HepG2 (cell line): Measurements from ENCODE around the gene POLN. TPM values are rescaled to one million over a fixed set of nuclear protein-coding genes. Genes with fewer than 3 reads are reported as not detected.

ENCODE experiments used
- ATAC-seq: fragments of 200-7000 bp; cut with Tn5 transposase; 3 replicates; pipeline ENCODE4 v1.9.1; 2020; ENCODE audit warnings: mild to moderate bottlenecking, moderate library complexity
- BruUV-seq: library from RNA; stranded (reverse); fragments of 400-500 nt; replicated peaks from 2 replicates; lab custom pipeline; 2021; lab: Mats Ljungman, UMichigan
- CTCF ChIA-PET: fragments of 300-600 bp; formaldehyde crosslinking; extraction: SDS; loops from one replicate; lab custom pipeline; 2021; ENCODE audit warnings: low total read pairs, inconsistent platforms, low intra/inter-chr PET ratio; lab: Yijun Ruan, JAX
- POLR2A ChIA-PET: fragments of 350-600 bp; sonication (Branson Sonifier 250); formaldehyde crosslinking; loops from one replicate; lab custom pipeline; 2020; ENCODE audit warnings: antibody characterized with exemption, inconsistent platforms; lab: Yijun Ruan, JAX
- DNase-seq: peaks from one replicate; pipeline ENCODE4 v3.0.0-alpha.2; 2015; ENCODE audit warnings: low spot score
- FAIRE-seq: peaks from 3 replicates; lab custom pipeline; 2011; peaks lifted over from hg19 to GRCh38; lab: Jason Lieb, UNC
- H2AFZ ChIP-seq: one replicate; pipeline ENCODE4 v1.6.1; 2011; ENCODE audit warnings: low read length, inconsistent platforms
- H3K27ac ChIP-seq: fragments of 300-600 bp; 3 replicates; pipeline ENCODE4 v1.8.0; 2011; ENCODE audit warnings: mixed run types, mild to moderate bottlenecking, mixed read lengths, low read length, inconsistent platforms; ENCODE audit not compliant: insufficient read depth; ENCODE audit errors: extremely low read length
- H3K27me3 ChIP-seq, 2 experiments: fragments of 200-600 bp in 1 of 2; 2 replicates in 1 of 2; 3 replicates in 1 of 2; pipeline versions ENCODE4 v1.6.0 to v1.8.0; 2011; ENCODE audit warnings: low read length in 2 of 2, mild to moderate bottlenecking in 2 of 2, moderate library complexity in 2 of 2, inconsistent platforms in 1 of 2; ENCODE audit not compliant: insufficient read depth in 2 of 2, control insufficient read depth in 1 of 2
- H3K36me3 ChIP-seq, 2 experiments: fragments of 200-600 bp in 1 of 2; replicated peaks in 1 of 2; 2 replicates in 1 of 2; 3 replicates in 1 of 2; pipeline versions ENCODE4 v1.5.1 to v1.8.0; 2011; ENCODE audit warnings: low read length in 2 of 2, inconsistent platforms in 1 of 2; ENCODE audit not compliant: insufficient read depth in 2 of 2, control insufficient read depth in 1 of 2
- H3K4me1 ChIP-seq: 2 replicates; pipeline ENCODE4 v1.5.1; 2012; ENCODE audit warnings: low read length, inconsistent platforms; ENCODE audit not compliant: insufficient read depth
- H3K4me2 ChIP-seq: 2 replicates; pipeline ENCODE4 v1.6.0; 2011; ENCODE audit warnings: low read depth, low read length, inconsistent platforms
- H3K4me3 ChIP-seq, 3 experiments: fragments of 200-600 bp in 1 of 3; sonication (generic), shearing (Covaris generic) in 1 of 3; replicated peaks in 1 of 3; 2 replicates each; pipeline ENCODE4 v1.5.1; 2011 to 2016; ENCODE audit warnings: low read length in 3 of 3, inconsistent platforms in 2 of 3, low read depth in 2 of 3, mild to moderate bottlenecking in 2 of 3, control low read depth in 1 of 3, mixed read lengths in 1 of 3; ENCODE audit not compliant: insufficient read depth in 1 of 3
- H3K79me2 ChIP-seq: one replicate; pipeline ENCODE4 v1.6.1; 2011; ENCODE audit warnings: low read length, inconsistent platforms; ENCODE audit not compliant: insufficient read depth
- H3K9ac ChIP-seq: 2 replicates; pipeline ENCODE4 v1.6.0; 2011; ENCODE audit warnings: mild to moderate bottlenecking, low read depth, low read length, inconsistent platforms; ENCODE audit not compliant: insufficient read depth
- H3K9me3 ChIP-seq: 2 replicates; pipeline ENCODE4 v1.5.1; 2012; ENCODE audit warnings: mild to moderate bottlenecking, low read length
- H4K20me1 ChIP-seq: 2 replicates; pipeline ENCODE4 v1.6.0; 2011; ENCODE audit warnings: inconsistent platforms, mild to moderate bottlenecking, low read length, moderate library complexity; ENCODE audit not compliant: insufficient read depth
- BRD4 ChIP-seq: sonication (generic); formaldehyde crosslinking; IDR thresholded peaks from 2 replicates; pipeline ENCODE4 v1.4.0; 2020; ENCODE audit warnings: missing genetic modification reagents
- HNRNPK ChIP-seq: fragments of 200-400 bp; formaldehyde crosslinking; IDR thresholded peaks from 2 replicates; pipeline ENCODE4 v1.6.1; 2018; ENCODE audit warnings: low read length, low read depth, moderate library complexity, mild to moderate bottlenecking; ENCODE audit not compliant: poor library complexity, severe bottlenecking
- ONECUT2 ChIP-seq: sonication (generic); formaldehyde crosslinking; IDR thresholded peaks from 2 replicates; pipeline ENCODE4 v1.4.0; 2020; ENCODE audit warnings: missing genetic modification reagents
- PAWR ChIP-seq: sonication (generic); formaldehyde crosslinking; IDR thresholded peaks from 2 replicates; pipeline ENCODE4 v1.4.0; 2020; ENCODE audit warnings: missing genetic modification reagents, mild to moderate bottlenecking, borderline replicate concordance
- PCBP1 ChIP-seq: fragments of 200-400 bp; formaldehyde crosslinking; IDR thresholded peaks from 2 replicates; pipeline ENCODE4 v1.6.1; 2017; ENCODE audit warnings: mild to moderate bottlenecking, low read depth, low read length, borderline replicate concordance
- RXRA ChIP-seq: sonication (generic); formaldehyde crosslinking; IDR thresholded peaks from 2 replicates; pipeline ENCODE4 v1.5.1; 2020; ENCODE audit warnings: missing genetic modification reagents
- TGIF2 ChIP-seq: IDR thresholded peaks from 2 replicates; pipeline ENCODE4 v1.6.1; 2016; ENCODE audit warnings: control low read depth, missing compliant biosample characterization
- TRAFD1 ChIP-seq: sonication (generic); formaldehyde crosslinking; IDR thresholded peaks from 2 replicates; pipeline ENCODE4 v1.5.1; 2020; ENCODE audit warnings: missing genetic modification reagents, mild to moderate bottlenecking, borderline replicate concordance
- ZNF281 ChIP-seq: sonication (generic); formaldehyde crosslinking; IDR thresholded peaks from 2 replicates; pipeline ENCODE4 v1.4.0; 2020; ENCODE audit warnings: missing genetic modification reagents, borderline replicate concordance
- ZNF775 ChIP-seq: sonication (generic); formaldehyde crosslinking; IDR thresholded peaks from 2 replicates; pipeline ENCODE4 v1.4.0; 2020; ENCODE audit warnings: missing genetic modification reagents, mild to moderate bottlenecking, moderate library complexity, borderline replicate concordance
- WGBS: methylation state at CpG from one replicate; pipeline ENCODE4 v1.1.6; 2017; ENCODE audit warnings: low lambda C conversion rate; 5-methylcytosine and 5-hydroxymethylcytosine counted together
- in situ Hi-C: cut with HindIII; loops from 2 replicates; pipeline ENCODE4 v1.10.0; 2017; ENCODE audit warnings: low pct_unique_long_range_greater_than_20kb; ENCODE audit not compliant: extremely low pct_ligation_motif_present
- intact Hi-C: fragments of 100-400 bp; cut with micrococcal nuclease; formaldehyde crosslinking; loops from one replicate; pipeline ENCODE4 v1.10.0; 2022; ENCODE audit not compliant: unreplicated experiment
- polyA plus RNA-seq, 8 experiments: library from polyadenylated mRNA; depleted of rRNA in 3 of 8; stranded (reverse) in 7 of 8; unstranded in 1 of 8; fragments of >200 nt; fragmentation: Illumina TruSeq in 4 of 8; extraction: Trizol in 4 of 8; gene quantifications; 2 replicates each; pipeline versions ENCODE4 v1.2.1 to v1.2.3, GENCODE V29; 2011 to 2016; ENCODE audit warnings: low read depth in 4 of 8, missing spikeins in 1 of 8, mixed read lengths in 1 of 8; ENCODE audit not compliant: insufficient read depth in 1 of 8
- total RNA-seq, 5 experiments: library from RNA; depleted of rRNA; stranded (reverse); fragments of >200 nt; fragmentation: Illumina TruSeq; extraction: Trizol; gene quantifications; 2 replicates each; pipeline ENCODE4 v1.2.3, GENCODE V29; 2016; ENCODE audit warnings: low read depth in 1 of 5
- TF ChIP-seq, protein P1 (sequence below): sonication (generic); formaldehyde crosslinking; IDR thresholded peaks from 2 replicates; pipeline ENCODE4 v1.4.0; 2020; ENCODE audit warnings: mild to moderate bottlenecking, missing genetic modification reagents
- TF ChIP-seq, protein P2 (sequence below): sonication (generic); formaldehyde crosslinking; IDR thresholded peaks from 2 replicates; pipeline ENCODE4 v1.4.0; 2020; ENCODE audit warnings: missing genetic modification reagents

POLN gene
- total and polyA plus RNA-seq, 2 of the 13 experiments (the other 11 are each of a cell fraction or from before 2014, with no cell fraction given): 0.93 to 1.5 TPM

DNA sequence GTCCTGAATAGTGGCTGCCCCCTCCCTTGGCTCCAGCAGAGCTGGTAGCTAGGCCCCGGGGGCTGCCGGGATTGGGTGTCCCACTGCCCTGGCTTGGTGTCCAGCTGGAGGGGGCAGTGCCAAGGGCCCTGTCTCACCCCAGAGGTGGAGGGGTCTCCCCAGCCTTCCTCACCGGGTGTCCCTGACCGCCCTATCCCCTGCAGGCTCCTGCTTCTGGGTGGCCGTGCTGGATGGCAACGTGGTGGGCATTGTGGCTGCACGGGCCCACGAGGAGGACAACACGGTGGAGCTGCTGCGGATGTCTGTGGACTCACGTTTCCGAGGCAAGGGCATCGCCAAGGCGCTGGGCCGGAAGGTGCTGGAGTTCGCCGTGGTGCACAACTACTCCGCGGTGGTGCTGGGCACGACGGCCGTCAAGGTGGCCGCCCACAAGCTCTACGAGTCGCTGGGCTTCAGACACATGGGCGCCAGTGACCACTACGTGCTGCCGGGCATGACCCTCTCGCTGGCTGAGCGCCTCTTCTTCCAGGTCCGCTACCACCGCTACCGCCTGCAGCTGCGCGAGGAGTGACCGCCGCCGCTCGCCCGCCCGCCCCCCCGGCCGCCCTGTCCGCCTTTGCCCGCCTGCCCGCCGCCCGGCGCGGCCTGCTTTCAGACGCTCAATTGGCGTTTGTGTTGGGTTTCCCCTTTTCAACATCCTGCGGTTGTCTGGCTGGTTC, 178.2 kb downstream of the POLN start (continued):
- TF ChIP-seq TRAFD1 (CRISPR knock-in tag) (no peak), PAWR (no peak), TGIF2 (CRISPR knock-in tag) (no peak), BRD4 (CRISPR knock-in tag) (no peak), RXRA (no peak), ZNF775 (no peak)

GRCh38 chr4:2062808-2063524, 179.0 kb downstream of the POLN start:
- ChIA-PET POLR2A (no interaction called here), CTCF (no interaction called here)
- BruUV-seq: no TSS peak
- TF ChIP-seq, protein P1, sequence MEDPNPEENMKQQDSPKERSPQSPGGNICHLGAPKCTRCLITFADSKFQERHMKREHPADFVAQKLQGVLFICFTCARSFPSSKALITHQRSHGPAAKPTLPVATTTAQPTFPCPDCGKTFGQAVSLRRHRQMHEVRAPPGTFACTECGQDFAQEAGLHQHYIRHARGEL: no peak
- TF ChIP-seq, protein P2, sequence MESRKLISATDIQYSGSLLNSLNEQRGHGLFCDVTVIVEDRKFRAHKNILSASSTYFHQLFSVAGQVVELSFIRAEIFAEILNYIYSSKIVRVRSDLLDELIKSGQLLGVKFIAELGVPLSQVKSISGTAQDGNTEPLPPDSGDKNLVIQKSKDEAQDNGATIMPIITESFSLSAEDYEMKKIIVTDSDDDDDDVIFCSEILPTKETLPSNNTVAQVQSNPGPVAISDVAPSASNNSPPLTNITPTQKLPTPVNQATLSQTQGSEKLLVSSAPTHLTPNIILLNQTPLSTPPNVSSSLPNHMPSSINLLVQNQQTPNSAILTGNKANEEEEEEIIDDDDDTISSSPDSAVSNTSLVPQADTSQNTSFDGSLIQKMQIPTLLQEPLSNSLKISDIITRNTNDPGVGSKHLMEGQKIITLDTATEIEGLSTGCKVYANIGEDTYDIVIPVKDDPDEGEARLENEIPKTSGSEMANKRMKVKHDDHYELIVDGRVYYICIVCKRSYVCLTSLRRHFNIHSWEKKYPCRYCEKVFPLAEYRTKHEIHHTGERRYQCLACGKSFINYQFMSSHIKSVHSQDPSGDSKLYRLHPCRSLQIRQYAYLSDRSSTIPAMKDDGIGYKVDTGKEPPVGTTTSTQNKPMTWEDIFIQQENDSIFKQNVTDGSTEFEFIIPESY: peak; percentile 28; the same call in 1 of the 2 replicates
- TF ChIP-seq ZNF281 (peak; percentile 37; the same call in 1 of the 2 replicates), ONECUT2 (CRISPR knock-in tag) (no peak), HNRNPK (no peak), PCBP1 (0 out of 2 replicates have a peak, but pooled peaks have one; percentile 44)
- Histone ChIP-seq H3K9me3 (no peaks in the 10 kb centered on the region), H3K27ac (no peak overlapping the region), H3K36me3 (no peaks in the 10 kb centered on the region), H3K4me3 (no peak overlapping the region), H3K9ac (no peak overlapping the region), H3K4me2 (no peak overlapping the region), H3K27me3 (0 out of 5 replicates have a peak, but pooled peaks cover 0 to 3% of the 10 kb centered on the region in 2 experiments), H3K79me2 (no peaks in the 10 kb centered on the region), H4K20me1 (no peaks in the 10 kb centered on the region), H3K4me1 (peaks cover 46% of the 10 kb centered on the region), H2AFZ (no peak overlapping the region)
- no peak for DNase-seq
- in situ Hi-C loops: no loop called here
- intact Hi-C loops: no loop called here
- no CpG with 5 or more reads among the region's 16 CpGs for WGBS
- FAIRE-seq: no peak
- no peak for ATAC-seq
